ENCODE data around the gene DSN1. TPM values are rescaled to one million over a fixed set of nuclear protein-coding genes. Genes with fewer than 3 reads are reported as not detected.
A peak's percentile ranks its signal among the peaks of the same experiment; 100 is the strongest.
"Not testable (repeated sequence)": the region's sequence is repeated elsewhere in the genome, so short reads cannot be mapped to it uniquely, and the experiment has no call there.

Gene DSN1, protein sequence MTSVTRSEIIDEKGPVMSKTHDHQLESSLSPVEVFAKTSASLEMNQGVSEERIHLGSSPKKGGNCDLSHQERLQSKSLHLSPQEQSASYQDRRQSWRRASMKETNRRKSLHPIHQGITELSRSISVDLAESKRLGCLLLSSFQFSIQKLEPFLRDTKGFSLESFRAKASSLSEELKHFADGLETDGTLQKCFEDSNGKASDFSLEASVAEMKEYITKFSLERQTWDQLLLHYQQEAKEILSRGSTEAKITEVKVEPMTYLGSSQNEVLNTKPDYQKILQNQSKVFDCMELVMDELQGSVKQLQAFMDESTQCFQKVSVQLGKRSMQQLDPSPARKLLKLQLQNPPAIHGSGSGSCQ
- 16.1 TPM for polyA plus RNA-seq (2013, experiment 1 of 2; ENCODE audit: insufficient read length)
- polyA plus RNA-seq (2013, experiment 2 of 2; ENCODE audit: insufficient read length): 5.5 TPM

GRCh38 chr20:36773597-36774390, at the start of gene DSN1:
DSN1 (minus strand) TSS chr20:36773763; CDS start chr20:36771458, 2,305 bp downstream.
- DNase-seq: peak; percentile 96

DNA sequence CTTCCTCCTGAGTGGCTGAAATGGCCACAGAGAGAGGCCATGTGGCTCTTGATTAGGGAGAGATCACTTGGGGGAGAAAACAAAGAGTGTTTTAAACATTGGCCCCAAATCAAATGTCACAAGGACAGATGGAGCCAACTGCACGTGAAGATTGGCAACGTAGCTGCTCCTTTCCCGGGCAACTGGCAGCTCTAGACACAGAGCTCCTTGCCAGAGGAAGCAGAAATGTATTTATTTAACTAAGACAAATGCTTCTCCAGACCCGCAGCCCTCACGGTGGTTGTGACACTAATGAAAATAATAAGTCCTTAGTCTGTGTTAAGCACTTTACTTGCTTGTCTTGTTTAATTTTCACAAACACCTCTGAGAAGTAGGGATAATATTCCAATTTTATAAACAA, 49.6 kb upstream of the DSN1 start:
- no peak for DNase-seq

DNA sequence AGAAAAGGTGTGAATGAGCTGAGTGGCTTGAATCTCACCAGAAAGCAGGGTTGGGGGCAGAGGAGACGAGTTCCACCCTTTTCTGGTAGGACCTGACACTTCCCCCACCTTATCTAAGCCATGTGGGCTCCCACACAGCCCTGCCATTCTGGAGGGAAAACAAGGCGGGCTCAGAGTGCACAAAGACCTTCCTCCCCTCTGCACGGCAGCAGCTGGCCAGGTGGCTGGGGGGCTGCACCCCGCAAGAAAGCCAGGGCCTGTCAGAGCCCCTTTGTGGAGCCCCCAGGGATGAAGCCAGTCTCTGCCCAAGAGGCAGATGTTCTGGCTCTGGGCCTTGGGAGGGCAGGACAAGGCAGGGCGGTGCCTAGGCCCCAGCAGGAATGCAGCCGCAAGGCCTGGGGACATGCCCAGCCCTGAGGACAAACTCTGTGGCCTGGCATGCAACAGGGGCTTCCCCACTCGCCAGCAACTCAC, 48.4 kb upstream of the DSN1 start:
- DNase-seq: peak; percentile 64

DNA sequence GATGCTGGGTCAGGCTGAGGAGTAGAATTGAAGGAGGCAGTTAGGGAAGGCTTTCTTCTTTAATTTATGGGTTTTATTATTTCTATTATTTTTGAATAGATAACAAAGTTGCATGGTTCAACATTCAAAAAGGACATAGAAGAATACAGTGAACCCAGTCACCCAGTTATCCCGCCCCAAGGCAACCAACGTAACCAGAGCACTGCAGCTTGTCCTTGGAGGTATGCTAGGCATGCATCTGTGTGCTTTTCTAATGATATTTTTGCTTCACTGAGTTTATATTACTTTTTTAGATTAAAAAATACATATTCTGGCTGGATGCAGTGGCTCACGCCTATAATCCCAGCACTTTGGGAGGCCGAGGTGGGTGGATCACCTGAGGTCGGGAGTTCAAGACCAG, 47.4 kb upstream of the DSN1 start:
- peak; percentile 47 for DNase-seq

- DNase-seq: no peak
Observed at GRCh38 chr20:36820073-36820472, 46.5 kb upstream of the DSN1 start.

GRCh38 chr20:36819659-36820058, 46.1 kb upstream of the DSN1 start:
- DNase-seq: no peak

- DNase-seq: no peak
Observed at GRCh38 chr20:36818861-36819260, 45.3 kb upstream of the DSN1 start.

DNA sequence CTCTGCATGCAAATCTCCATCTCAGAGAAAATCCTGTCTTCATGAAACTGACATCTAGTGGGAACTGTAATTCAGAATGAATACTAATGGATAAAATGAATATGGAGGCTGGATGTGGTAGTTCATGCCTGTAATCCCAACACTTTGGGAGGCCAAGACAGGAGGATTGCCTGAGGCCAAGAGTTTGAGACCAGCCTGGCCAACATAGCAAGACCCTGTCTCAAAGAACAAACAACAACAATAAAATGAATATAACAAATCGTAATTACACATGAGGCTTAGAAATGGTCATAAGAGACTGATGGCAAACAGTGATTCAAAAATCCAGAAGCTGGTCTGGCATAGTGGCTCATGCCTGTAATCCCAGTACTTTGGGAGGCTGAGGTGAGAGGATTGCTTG, 44.6 kb upstream of the DSN1 start:
- DNase-seq: no peak

DNA sequence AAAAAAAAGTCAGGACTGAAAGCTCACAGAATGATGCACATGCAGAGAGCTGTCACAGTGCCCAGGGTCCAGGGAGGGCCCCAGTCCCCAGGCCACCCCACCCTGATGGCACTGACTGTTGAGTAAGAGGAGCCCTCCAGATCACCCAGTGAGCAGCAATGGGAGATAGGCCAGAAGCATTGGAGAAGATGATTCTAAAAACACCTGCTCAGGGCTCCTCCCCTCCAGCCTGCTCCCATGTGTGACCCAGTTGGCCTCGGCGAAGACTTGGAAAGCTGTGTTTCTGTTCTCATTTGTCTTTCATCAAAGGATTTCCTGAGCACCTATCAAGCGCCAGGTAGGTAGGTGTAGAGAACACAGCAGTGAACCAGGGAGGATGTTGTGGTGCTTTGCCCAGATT, 43.9 kb upstream of the DSN1 start:
- no peak for DNase-seq

- no peak for DNase-seq
Observed at GRCh38 chr20:36815454-36816091, 42.0 kb upstream of the DSN1 start.

DNA sequence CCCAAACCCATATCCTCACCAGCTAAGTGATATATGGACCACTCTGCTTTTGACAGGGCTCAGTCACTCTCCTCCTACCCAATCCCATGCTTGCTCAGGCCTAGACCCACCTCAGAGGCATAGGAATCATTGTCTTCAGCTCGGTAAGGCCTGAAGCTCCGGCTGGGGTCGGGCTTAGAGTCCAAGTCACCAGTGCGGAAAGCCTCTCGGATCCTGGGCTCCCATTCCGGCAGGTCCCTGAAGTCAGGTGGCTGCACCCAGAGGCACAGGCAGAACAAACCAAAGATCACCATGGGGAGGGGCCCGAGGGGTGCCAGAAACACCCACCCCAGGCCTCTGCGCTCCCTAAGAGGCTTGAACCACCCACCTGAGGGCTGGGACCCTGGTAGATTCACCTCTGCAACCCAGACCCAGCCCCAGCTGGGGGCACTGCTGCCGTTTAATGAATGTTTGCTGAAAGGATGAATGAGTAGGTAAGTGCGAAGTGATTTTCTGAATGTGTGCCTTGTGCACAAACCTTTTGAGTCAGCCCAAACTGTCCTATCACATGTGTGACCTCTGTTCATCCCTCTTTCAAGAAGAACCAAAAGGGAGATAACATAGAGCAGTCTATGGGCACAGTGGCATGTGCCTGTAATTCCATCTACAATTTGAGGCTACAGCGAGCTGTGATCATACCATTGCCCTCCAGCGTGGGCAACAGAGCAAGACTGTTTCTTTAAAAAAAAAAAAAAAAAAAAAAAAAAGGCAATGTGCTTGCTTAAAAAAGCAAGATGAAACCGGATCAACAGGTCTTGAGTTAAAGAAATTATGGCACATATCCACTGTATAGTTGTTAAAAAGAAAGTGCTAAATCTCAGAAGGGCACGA, 39.3 kb upstream of the DSN1 start:
- no peak for DNase-seq

GRCh38 chr20:36808317-36809257, 35.0 kb upstream of the DSN1 start:
- peak; percentile 72 for DNase-seq

DNA sequence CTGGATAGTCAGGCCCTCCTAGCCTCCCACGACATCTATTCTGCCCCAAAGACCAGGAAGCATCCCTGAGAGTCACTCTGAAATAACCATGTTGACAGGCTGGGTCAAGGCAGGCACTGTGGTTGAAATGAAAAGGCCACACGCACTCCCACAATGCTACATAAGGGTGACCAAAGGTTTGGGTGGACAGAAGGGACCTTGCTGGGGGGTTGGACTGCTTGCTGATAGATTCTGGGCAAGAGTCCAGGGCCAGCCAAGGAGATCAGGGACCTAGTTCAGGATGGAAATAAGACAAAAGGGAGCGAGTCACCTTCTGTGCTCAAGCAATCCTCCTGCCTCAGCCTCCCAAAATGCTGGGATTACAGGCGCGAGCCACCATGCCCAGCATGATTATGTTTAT, 32.5 kb upstream of the DSN1 start:
- DNase-seq: no peak

GRCh38 chr20:36805396-36805795, 31.8 kb upstream of the DSN1 start:
- DNase-seq: no peak

GRCh38 chr20:36804425-36804824, 30.9 kb upstream of the DSN1 start:
- DNase-seq: no peak

DNA sequence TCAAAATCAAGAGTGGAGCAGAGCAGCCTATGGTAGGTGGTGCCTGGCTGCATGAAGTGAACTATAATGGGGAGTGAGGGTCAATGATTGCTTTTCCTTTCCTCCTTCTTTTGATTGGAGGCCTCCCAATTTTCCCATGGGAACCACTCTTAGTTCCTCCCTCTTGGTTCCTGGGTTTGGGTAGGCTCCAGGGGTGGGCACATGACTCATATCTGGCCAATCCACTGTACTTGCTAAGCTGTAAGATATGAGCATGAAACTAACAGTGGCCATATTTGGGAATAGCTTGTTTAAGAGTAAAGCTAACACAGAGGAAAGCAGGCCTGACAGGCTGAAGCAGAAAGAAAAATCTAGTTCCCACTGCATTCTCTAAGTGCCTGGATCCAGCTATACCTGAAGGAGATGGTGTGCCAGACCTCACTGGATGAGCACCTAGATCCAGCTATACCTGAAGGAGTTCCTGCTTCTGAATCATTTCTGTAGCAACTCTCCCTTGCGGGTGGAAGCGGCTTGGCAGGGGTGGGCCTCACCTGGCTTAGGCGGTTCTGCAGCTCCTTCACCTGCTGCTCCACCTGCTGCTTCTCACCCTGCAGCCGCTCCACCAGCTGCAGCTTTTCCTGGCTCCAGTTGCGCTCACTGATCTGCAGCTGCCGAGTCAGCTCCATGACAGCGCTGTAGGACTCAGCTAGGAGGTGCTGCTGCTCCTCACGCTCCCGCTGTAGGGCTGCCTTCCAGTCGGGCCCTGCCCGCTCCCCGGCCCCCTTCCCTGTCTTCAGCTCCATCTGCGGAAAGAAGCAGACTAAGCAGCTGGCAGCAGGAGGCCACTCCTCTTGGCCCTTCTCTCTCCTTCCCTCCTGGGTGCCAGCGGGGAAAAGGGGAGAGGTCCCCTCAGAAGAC, 29.0 kb upstream of the DSN1 start:
- peak; percentile 87 for DNase-seq

DNA sequence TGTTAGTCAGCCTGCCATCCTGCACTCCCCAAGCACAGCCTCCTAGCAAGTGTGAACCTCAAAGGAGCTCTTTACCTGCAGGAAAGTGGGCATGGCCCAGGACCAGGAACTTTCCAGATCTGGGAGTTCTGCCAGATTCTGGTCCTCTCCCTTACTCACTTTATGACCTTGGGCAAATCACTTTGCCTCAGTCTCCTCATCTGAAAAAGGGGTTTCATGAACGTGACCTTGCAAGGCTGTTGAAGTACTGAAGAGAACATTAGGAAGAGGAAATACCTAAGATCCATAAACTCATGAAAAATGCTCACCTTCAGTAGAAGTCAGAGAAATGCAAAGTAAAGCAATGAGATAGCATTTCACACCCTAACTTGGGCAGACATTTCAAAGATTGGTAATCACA, 26.8 kb upstream of the DSN1 start:
- DNase-seq: no peak

- DNase-seq: not testable (repeated sequence)
Observed at GRCh38 chr20:36799313-36799712, 25.8 kb upstream of the DSN1 start.

DNA sequence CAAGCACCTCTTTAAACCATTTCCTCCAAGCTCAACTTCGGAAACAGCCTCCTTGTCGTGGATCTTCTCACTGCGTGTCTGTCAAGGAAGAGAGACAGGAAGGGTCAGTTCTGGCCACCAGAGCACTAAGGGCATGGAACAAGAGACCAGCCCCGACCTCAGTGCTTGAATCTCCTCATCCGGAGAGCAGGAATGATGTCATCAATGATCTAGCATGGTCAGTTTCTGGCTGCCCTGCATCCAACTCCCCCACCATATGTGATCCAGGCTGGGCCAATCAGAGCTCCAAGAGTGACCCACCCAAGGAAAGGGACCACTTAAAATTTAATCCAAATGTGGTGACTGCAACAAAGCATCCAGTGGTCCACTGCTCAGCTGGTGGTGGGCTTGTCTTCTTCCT, 23.3 kb upstream of the DSN1 start:
- no peak for DNase-seq

GRCh38 chr20:36796117-36796516, 22.6 kb upstream of the DSN1 start:
- DNase-seq: no peak

All from fibroblast of skin of back (primary cell).